Endothelial cell of umbilical vein (primary cell): Measurements from ENCODE around the gene SHCBP1L. TPM values are rescaled to one million over a fixed set of nuclear protein-coding genes. Genes with fewer than 3 reads are reported as not detected.

ENCODE experiments used
- BruUV-seq: library from RNA; stranded (reverse); fragments of 400-500 nt; replicated peaks from 2 replicates; lab custom pipeline; 2021; lab: Mats Ljungman, UMichigan
- CTCF ChIA-PET: fragments of 300-600, 350-600 bp; sonication (Branson Sonifier 250); formaldehyde crosslinking; loops from one replicate; lab custom pipeline; 2021; ENCODE audit warnings: antibody characterized with exemption, inconsistent platforms; lab: Charles Lee
- POLR2A ChIA-PET: fragments of 300-600, 350-600 bp; sonication (Branson Sonifier 250); formaldehyde crosslinking; loops from one replicate; lab custom pipeline; 2021; ENCODE audit warnings: antibody characterized with exemption, inconsistent platforms; lab: Charles Lee
- DNase-seq: peaks from one replicate; pipeline ENCODE4 v3.0.0-alpha.2; 2011; ENCODE audit warnings: low read depth, low spot score
- FAIRE-seq: peaks from 2 replicates; lab custom pipeline; 2011; peaks lifted over from hg19 to GRCh38; lab: Jason Lieb, UNC
- H2AFZ ChIP-seq: 2 replicates; pipeline ENCODE4 v1.6.0; 2012; ENCODE audit warnings: low read depth, low read length, control low read depth, inconsistent platforms
- H3K27ac ChIP-seq: 2 replicates; pipeline ENCODE4 v1.5.1; 2011; ENCODE audit warnings: low read depth, mild to moderate bottlenecking, control low read depth, low read length, moderate library complexity; ENCODE audit not compliant: insufficient read depth
- H3K27me3 ChIP-seq, 2 experiments: 2 replicates each; pipeline versions ENCODE4 v1.6.0 to v1.6.1; 2011; ENCODE audit warnings: low read length in 2 of 2, mixed read lengths in 1 of 2; ENCODE audit not compliant: control insufficient read depth in 2 of 2, insufficient read depth in 2 of 2
- H3K36me3 ChIP-seq, 2 experiments: 2 replicates in 1 of 2; 3 replicates in 1 of 2; pipeline ENCODE4 v1.5.1; 2011; ENCODE audit warnings: low read length in 2 of 2, mild to moderate bottlenecking in 1 of 2, moderate library complexity in 1 of 2; ENCODE audit not compliant: control insufficient read depth in 2 of 2, insufficient read depth in 2 of 2; ENCODE audit errors: extremely low read depth in 1 of 2
- H3K4me1 ChIP-seq: 3 replicates; pipeline ENCODE4 v1.5.1; 2011; ENCODE audit warnings: mild to moderate bottlenecking, low read length; ENCODE audit not compliant: control insufficient read depth, insufficient read depth; ENCODE audit errors: extremely low read depth
- H3K4me2 ChIP-seq: 2 replicates; pipeline ENCODE4 v1.6.1; 2011; ENCODE audit warnings: low read length, control low read depth, mixed read lengths; ENCODE audit not compliant: insufficient read depth
- H3K4me3 ChIP-seq, 3 experiments: fragments of 200-600 bp in 1 of 3; sonication (generic), shearing (Covaris generic) in 1 of 3; replicated peaks in 1 of 3; 2 replicates each; pipeline ENCODE4 v1.5.1; 2011 to 2016; ENCODE audit warnings: control low read depth in 3 of 3, low read length in 3 of 3, mild to moderate bottlenecking in 2 of 3, inconsistent platforms in 1 of 3, low read depth in 1 of 3, moderate library complexity in 1 of 3; ENCODE audit not compliant: insufficient read depth in 1 of 3
- H3K79me2 ChIP-seq: 2 replicates; pipeline ENCODE4 v1.6.0; 2012; ENCODE audit warnings: low read length, inconsistent platforms; ENCODE audit not compliant: control insufficient read depth, insufficient read depth
- H3K9ac ChIP-seq: replicated peaks from 2 replicates; pipeline ENCODE3; 2011; ENCODE audit warnings: low read length, control low read depth; ENCODE audit not compliant: insufficient read depth; ENCODE audit errors: extremely low read depth
- H3K9me1 ChIP-seq: replicated peaks from 3 replicates; pipeline ENCODE4 v1.6.0; 2011; ENCODE audit warnings: mild to moderate bottlenecking, low read length; ENCODE audit not compliant: control insufficient read depth, insufficient read depth; ENCODE audit errors: extremely low read depth
- H3K9me3 ChIP-seq: replicated peaks from 2 replicates; pipeline ENCODE4 v1.5.1; 2012; ENCODE audit warnings: low read length, inconsistent platforms; ENCODE audit not compliant: control insufficient read depth, insufficient read depth
- H4K20me1 ChIP-seq: replicated peaks from 2 replicates; pipeline ENCODE3; 2011; ENCODE audit warnings: mild to moderate bottlenecking, low read length; ENCODE audit not compliant: control insufficient read depth, insufficient read depth; ENCODE audit errors: extremely low read depth
- CTCF ChIP-seq, 2 donors: IDR thresholded peaks; 1 replicate in 1 of 2; 2 replicates in 1 of 2; pipeline ENCODE4 v1.5.1; 2011; ENCODE audit warnings: low read length in 2 of 2, mild to moderate bottlenecking in 2 of 2, moderate library complexity in 2 of 2, control low read depth in 1 of 2, inconsistent platforms in 1 of 2, low read depth in 1 of 2; ENCODE audit not compliant: insufficient read depth in 1 of 2; ENCODE audit errors: extremely low read depth in 1 of 2
- FOS ChIP-seq: IDR thresholded peaks from 2 replicates; pipeline ENCODE4 v1.6.1; 2011; ENCODE audit warnings: mild to moderate bottlenecking, low read length, moderate library complexity, borderline replicate concordance; ENCODE audit not compliant: insufficient read depth
- GATA2 ChIP-seq: IDR thresholded peaks from 2 replicates; pipeline ENCODE4 v1.7.0; 2011; ENCODE audit warnings: low read depth, mild to moderate bottlenecking, moderate library complexity, mixed read lengths, low read length; ENCODE audit not compliant: insufficient read length, insufficient read depth
- JUN ChIP-seq: IDR thresholded peaks from 2 replicates; pipeline ENCODE4 v1.6.1; 2011; ENCODE audit warnings: borderline replicate concordance, low read depth; ENCODE audit not compliant: insufficient read length, insufficient read depth
- MYC ChIP-seq: IDR thresholded peaks from one replicate; pipeline ENCODE4 v1.6.1; 2011; ENCODE audit warnings: mild to moderate bottlenecking, low read depth, low read length
- POLR2A ChIP-seq: IDR thresholded peaks from 2 replicates; pipeline ENCODE4 v1.6.1; 2012; ENCODE audit warnings: low read depth, mild to moderate bottlenecking, control low read depth, low read length
- POLR2AphosphoS5 ChIP-seq: IDR thresholded peaks from 2 replicates; pipeline ENCODE4 v1.6.1; 2012; ENCODE audit warnings: low read depth, mild to moderate bottlenecking, control low read depth, low read length, moderate library complexity; ENCODE audit not compliant: insufficient read depth
- dilution Hi-C: fragments of 300-500 bp; cut with MboI; formaldehyde crosslinking; loops from one replicate; pipeline ENCODE4 v1.15.0; 2019; ENCODE audit warnings: low sequenced_read_pairs; ENCODE audit not compliant: extremely low pct_ligation_motif_present
- intact Hi-C: fragments of 100-400 bp; cut with micrococcal nuclease; formaldehyde crosslinking; loops from one replicate; pipeline ENCODE4 v1.10.0; 2022
- polyA plus RNA-seq, 4 experiments: library from polyadenylated mRNA; depleted of rRNA in 3 of 4; stranded (reverse) in 3 of 4; unstranded in 1 of 4; fragments of >200 nt; gene quantifications; 2 replicates each; pipeline versions ENCODE4 v1.2.1 to v1.2.3, GENCODE V29; 2011 to 2012; ENCODE audit warnings: missing spikeins in 1 of 4
- total RNA-seq: library from RNA; stranded (reverse); gene quantifications from 2 replicates; pipeline ENCODE4 v1.2.3, GENCODE V29; 2021
- TF ChIP-seq, protein P1 (sequence below): IDR thresholded peaks from 2 replicates; pipeline ENCODE4 v1.6.1; 2011; ENCODE audit not compliant: insufficient read depth, insufficient read length

The SHCBP1L gene
- total and polyA plus RNA-seq, 2 donors (not counting 3 experiments of a cell fraction or from before 2014, with no cell fraction given): not detected

DNA sequence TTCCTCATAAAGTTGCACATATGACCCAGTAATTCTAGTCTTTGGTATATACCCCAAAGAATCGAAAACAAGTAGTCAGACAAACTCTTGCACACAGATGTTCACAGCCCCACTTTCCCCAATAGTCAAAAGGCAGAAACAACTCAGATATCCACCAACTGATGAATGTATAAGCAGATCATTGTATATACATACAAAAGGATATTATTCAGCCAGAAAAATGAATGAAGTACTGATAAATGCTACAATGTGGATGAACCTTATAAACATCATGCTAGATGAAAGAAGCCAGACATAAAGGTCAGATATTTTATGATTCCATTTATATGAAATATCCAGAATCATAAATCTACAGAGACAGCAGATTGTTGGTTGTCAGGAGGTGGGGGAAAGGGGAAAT, 27.3 kb downstream of the SHCBP1L start:
- CTCF ChIA-PET: no interaction called here
- FAIRE-seq (no peak), DNase-seq (no peak)
- no TSS peak for BruUV-seq
- H3K4me3 ChIP-seq: no peak overlapping the region
- no peaks in the 10 kb centered on the region for H3K4me1 ChIP-seq
- no peak overlapping the region for H3K27ac ChIP-seq
- POLR2A ChIA-PET: no interaction called here
- no peaks in the 10 kb centered on the region for H4K20me1 ChIP-seq
- H3K9me3 ChIP-seq: no peaks in the 10 kb centered on the region
- no peaks in the 10 kb centered on the region for H3K9me1 ChIP-seq
- H2AFZ ChIP-seq: no peak overlapping the region
- H3K4me2 ChIP-seq: no peak overlapping the region
- H3K79me2 ChIP-seq: no peaks in the 10 kb centered on the region
- dilution Hi-C loops: no loop called here
- no peak overlapping the region for H3K9ac ChIP-seq
- intact Hi-C loops: no loop called here
- peaks cover 5 to 21% of the 10 kb centered on the region in 2 experiments for H3K27me3 ChIP-seq
- no peaks in the 10 kb centered on the region for H3K36me3 ChIP-seq
- no peak for TF ChIP-seq JUN
- TF ChIP-seq GATA2: no peak
- TF ChIP-seq, protein P1, sequence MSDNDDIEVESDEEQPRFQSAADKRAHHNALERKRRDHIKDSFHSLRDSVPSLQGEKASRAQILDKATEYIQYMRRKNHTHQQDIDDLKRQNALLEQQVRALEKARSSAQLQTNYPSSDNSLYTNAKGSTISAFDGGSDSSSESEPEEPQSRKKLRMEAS: no peak
- TF ChIP-seq POLR2A: no peak
- TF ChIP-seq MYC: no peak
- no peak for TF ChIP-seq FOS
- no peak for TF ChIP-seq POLR2AphosphoS5
- no peak for TF ChIP-seq CTCF (IDR thresholded peaks at IDR 0.05; ENCODE audit: extremely low read depth in 1 of 2, insufficient read depth in 1 of 2, low read depth in 1 of 2, low read length in 2 of 2)
